Lower lobe of right lung (tissue), 2 donors: ENCODE data around the gene ELL. TPM values are rescaled to one million over a fixed set of nuclear protein-coding genes. Genes with fewer than 3 reads are reported as not detected.

ENCODE experiments used
- ATAC-seq, 2 donors: fragments of 200-7000 bp; cut with Tn5 transposase; one replicate each; pipeline ENCODE4 v1.9.1; 2020 to 2022; ENCODE audit warnings: mild to moderate bottlenecking in 2 of 2, moderate library complexity in 2 of 2
- DNase-seq: peaks from one replicate; pipeline ENCODE4 v3.0.0-alpha.2; 2020
- H3K27ac ChIP-seq: fragments of 200-600 bp; one replicate; pipeline ENCODE4 v1.8.0; 2022
- H3K27me3 ChIP-seq: fragments of 200-600 bp; one replicate; pipeline ENCODE4 v1.8.0; 2022; ENCODE audit warnings: low read depth
- H3K36me3 ChIP-seq: fragments of 200-600 bp; one replicate; pipeline ENCODE4 v1.8.0; 2022; ENCODE audit warnings: mild to moderate bottlenecking
- H3K4me1 ChIP-seq: fragments of 200-600 bp; one replicate; pipeline ENCODE4 v1.8.0; 2022
- H3K4me3 ChIP-seq: fragments of 200-600 bp; one replicate; pipeline ENCODE4 v1.8.0; 2022; ENCODE audit warnings: mild to moderate bottlenecking
- H3K9me3 ChIP-seq: fragments of 200-600 bp; one replicate; pipeline ENCODE4 v1.8.0; 2022
- intact Hi-C: fragments of 100-400 bp; cut with DNase I; formaldehyde crosslinking; loops from one replicate; pipeline ENCODE4 v1.11.0; 2022
- total RNA-seq: library from RNA; stranded (reverse); fragmentation: NEBNext Ultra II Directional; extraction: Animal tissue kit (Norgen Biotek cat#: 25700); gene quantifications from one replicate; pipeline ENCODE4 v1.2.1, GENCODE V29; 2021
- TF ChIP-seq, protein P1 (sequence below): fragments of 200-600 bp; IDR thresholded peaks from one replicate; pipeline ENCODE4 v1.8.0; 2022; ENCODE audit warnings: antibody characterized with exemption, mild to moderate bottlenecking
- donor health status: DM: no; HTN: yes; CAD: no; lungs with severe emphysema.

The ELL gene
- total RNA-seq, 1 donor from 2014 or later: 19.7 TPM

DNA sequence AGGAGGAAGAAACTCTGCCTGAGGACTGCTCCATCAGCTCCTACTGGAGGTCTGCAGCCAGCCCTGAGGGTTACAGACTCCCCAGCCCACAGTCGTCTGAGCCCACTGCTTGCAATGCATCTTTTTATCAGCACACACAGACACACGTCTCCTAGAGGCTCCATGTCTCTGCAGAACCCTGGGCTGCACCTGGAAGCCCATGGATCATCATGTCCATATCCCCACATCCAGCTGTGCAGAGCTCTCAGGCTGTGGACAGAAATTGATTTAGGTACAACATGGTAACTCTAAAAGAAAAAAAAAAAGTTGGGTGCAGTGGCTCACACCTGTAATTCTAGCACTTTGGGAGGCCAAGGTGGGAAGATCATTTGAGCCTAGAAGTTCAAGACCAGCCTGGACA, 51.1 kb downstream of the ELL start:
- no peak overlapping the region for H3K4me3 ChIP-seq
- intact Hi-C loops: no loop called here
- H3K36me3 ChIP-seq: peaks cover 25% of the 10 kb centered on the region
- no peaks in the 10 kb centered on the region for H3K9me3 ChIP-seq
- peaks cover 58% of the 10 kb centered on the region for H3K4me1 ChIP-seq
- H3K27me3 ChIP-seq: no peaks in the 10 kb centered on the region
- DNase-seq: no peak
- no peak for ATAC-seq
- TF ChIP-seq, protein P1, sequence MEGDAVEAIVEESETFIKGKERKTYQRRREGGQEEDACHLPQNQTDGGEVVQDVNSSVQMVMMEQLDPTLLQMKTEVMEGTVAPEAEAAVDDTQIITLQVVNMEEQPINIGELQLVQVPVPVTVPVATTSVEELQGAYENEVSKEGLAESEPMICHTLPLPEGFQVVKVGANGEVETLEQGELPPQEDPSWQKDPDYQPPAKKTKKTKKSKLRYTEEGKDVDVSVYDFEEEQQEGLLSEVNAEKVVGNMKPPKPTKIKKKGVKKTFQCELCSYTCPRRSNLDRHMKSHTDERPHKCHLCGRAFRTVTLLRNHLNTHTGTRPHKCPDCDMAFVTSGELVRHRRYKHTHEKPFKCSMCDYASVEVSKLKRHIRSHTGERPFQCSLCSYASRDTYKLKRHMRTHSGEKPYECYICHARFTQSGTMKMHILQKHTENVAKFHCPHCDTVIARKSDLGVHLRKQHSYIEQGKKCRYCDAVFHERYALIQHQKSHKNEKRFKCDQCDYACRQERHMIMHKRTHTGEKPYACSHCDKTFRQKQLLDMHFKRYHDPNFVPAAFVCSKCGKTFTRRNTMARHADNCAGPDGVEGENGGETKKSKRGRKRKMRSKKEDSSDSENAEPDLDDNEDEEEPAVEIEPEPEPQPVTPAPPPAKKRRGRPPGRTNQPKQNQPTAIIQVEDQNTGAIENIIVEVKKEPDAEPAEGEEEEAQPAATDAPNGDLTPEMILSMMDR: no peak
- H3K27ac ChIP-seq: no peak overlapping the region

- TF ChIP-seq, protein P1: peak; percentile 82
- DNase-seq: peak; percentile 77
- ATAC-seq: peak; percentile 59 to 67
- Histone ChIP-seq H3K27me3 (no peaks in the 10 kb centered on the region), H3K27ac (no peak overlapping the region), H3K4me3 (no peak overlapping the region), H3K4me1 (peaks cover 58% of the 10 kb centered on the region), H3K36me3 (peaks cover 34% of the 10 kb centered on the region), H3K9me3 (no peaks in the 10 kb centered on the region)
- intact Hi-C loops: no loop called here
These were observed 52.6 kb downstream of the ELL start for GRCh38 chr19:18469069-18469846.

- ATAC-seq: no peak
- Histone ChIP-seq H3K27me3 (no peaks in the 10 kb centered on the region), H3K9me3 (no peaks in the 10 kb centered on the region), H3K36me3 (peaks cover 34% of the 10 kb centered on the region), H3K4me1 (peaks cover 55% of the 10 kb centered on the region), H3K4me3 (no peak overlapping the region), H3K27ac (no peak overlapping the region)
- DNase-seq: no peak
- intact Hi-C loops: no loop called here
- TF ChIP-seq, protein P1: no peak
These were observed 53.4 kb downstream of the ELL start for GRCh38 chr19:18468517-18468916.

- ATAC-seq (no peak), DNase-seq (no peak)
- intact Hi-C loops: no loop called here
- H3K36me3 ChIP-seq: peaks cover 35% of the 10 kb centered on the region
- H3K4me1 ChIP-seq: peaks cover 49% of the 10 kb centered on the region
- no peaks in the 10 kb centered on the region for H3K9me3 ChIP-seq
- no peak overlapping the region for H3K27ac ChIP-seq
- TF ChIP-seq, protein P1: no peak
- no peak overlapping the region for H3K4me3 ChIP-seq
- H3K27me3 ChIP-seq: no peaks in the 10 kb centered on the region
These were observed 53.9 kb downstream of the ELL start for GRCh38 chr19:18467978-18468377.

GRCh38 chr19:18466354-18466753, 55.5 kb downstream of the ELL start:
- H3K27ac ChIP-seq: peak overlapping the region; percentile 51
- H3K36me3 ChIP-seq: peaks cover 32% of the 10 kb centered on the region
- no peaks in the 10 kb centered on the region for H3K27me3 ChIP-seq
- DNase-seq (no peak), ATAC-seq (no peak)
- TF ChIP-seq, protein P1: no peak
- peaks cover 53% of the 10 kb centered on the region for H3K4me1 ChIP-seq
- no peak overlapping the region for H3K4me3 ChIP-seq
- intact Hi-C loops: no loop called here
- H3K9me3 ChIP-seq: no peaks in the 10 kb centered on the region
